M059J (cell line): ENCODE measurements around the gene CNTNAP2. TPM values are rescaled to one million over a fixed set of nuclear protein-coding genes. Genes with fewer than 3 reads are reported as not detected.
A peak's percentile ranks its signal among the peaks of the same experiment; 100 is the strongest.
"Not testable (repeated sequence)": the region's sequence is repeated elsewhere in the genome, so short reads cannot be mapped to it uniquely, and the experiment has no call there.

Experiments
- DNase-seq: peaks from one replicate; pipeline ENCODE4 v3.0.0-alpha.2; 2012; ENCODE audit warnings: low read depth
- total RNA-seq: library from RNA; depleted of rRNA; stranded (reverse); fragments of >200 nt; shearing (Covaris generic); gene quantifications from 2 replicates; pipeline ENCODE4 v1.2.3, GENCODE V29; 2014

Gene CNTNAP2
- total RNA-seq, 1 experiment from 2014 or later, result not detected

DNA sequence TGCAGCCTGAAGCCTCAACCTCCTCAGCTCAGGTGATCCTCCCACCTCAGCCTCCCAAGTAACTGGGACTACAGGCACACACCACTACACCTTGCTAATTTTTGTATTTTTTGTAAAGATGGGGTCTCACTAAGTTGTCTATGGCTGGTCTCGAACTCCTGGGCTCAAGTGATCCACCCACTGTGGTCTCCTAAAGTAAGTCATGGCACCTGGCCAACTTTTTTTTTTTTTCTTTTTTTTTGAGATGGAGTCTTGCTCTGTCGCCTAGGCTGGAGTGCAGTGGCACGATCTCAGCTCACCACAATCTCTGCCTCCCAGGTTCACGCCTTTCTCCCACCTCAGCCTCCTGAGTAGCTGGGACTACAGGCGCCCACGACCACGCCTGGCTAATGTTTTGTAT lies 2182.2 kb downstream of the CNTNAP2 start:
- not testable (repeated sequence) for DNase-seq

DNA sequence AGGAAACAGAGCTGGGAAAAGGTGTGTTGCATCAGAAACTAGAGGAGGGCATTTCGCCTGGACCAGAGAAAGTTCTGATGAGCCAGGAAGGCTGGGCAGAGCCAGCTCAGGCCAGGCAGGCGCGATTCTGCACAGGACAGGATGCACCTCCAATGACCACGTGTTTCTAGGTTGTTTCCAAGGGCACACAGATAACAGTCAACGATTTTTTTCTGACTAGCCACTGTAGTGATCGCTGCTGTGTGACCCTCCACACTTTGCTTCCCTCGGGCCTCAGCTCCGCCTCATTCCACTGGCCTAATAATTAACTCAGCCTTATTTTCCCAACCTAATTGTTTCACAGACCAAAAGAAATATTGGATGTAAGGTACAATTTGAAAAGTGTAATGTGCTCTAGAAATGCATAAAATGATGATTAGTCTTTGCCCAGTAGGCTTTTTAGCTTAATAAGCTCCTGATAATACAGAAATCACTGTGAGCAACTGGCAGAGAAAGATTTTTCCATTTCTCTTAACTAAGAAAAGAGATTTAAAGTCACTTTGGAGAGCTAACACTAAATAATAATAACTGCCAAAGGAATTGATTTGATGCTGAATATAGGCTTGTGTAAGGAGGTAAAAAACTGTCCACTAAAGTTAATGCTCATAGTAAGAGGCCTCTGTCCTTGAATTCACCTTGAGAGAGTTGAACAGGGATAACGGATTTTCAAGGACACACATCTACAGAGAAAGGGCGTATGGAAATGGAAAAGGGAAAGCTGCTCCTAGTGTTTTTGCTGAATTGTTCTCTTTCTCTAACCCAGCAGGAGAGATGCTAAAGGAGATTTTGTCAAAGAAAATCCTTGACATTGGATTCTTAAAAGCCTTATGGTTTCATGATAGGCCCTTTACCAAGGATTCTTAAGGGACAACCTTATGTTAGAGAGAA lies 2183.0 kb downstream of the CNTNAP2 start:
- no peak for DNase-seq

DNA sequence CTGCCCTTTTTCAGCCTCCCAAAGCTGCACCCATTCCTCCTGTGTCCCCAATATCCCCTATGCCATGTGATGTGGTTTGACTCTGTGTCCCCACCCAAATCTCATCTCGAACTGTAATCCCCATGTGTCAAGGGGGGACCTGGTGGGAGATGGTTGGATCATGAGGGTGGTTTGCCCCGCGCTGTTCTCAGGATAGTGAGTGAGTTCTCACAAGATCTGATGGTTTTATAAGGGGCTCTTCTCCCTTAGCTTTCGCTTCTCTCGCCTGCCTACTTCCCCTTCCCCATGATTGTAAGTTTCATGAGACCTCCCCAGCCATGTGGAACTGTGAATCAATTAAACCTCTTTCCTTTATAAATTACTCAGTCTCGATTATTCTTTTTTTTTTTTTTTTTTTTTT lies 2185.8 kb downstream of the CNTNAP2 start:
- DNase-seq, result not testable (repeated sequence)

DNA sequence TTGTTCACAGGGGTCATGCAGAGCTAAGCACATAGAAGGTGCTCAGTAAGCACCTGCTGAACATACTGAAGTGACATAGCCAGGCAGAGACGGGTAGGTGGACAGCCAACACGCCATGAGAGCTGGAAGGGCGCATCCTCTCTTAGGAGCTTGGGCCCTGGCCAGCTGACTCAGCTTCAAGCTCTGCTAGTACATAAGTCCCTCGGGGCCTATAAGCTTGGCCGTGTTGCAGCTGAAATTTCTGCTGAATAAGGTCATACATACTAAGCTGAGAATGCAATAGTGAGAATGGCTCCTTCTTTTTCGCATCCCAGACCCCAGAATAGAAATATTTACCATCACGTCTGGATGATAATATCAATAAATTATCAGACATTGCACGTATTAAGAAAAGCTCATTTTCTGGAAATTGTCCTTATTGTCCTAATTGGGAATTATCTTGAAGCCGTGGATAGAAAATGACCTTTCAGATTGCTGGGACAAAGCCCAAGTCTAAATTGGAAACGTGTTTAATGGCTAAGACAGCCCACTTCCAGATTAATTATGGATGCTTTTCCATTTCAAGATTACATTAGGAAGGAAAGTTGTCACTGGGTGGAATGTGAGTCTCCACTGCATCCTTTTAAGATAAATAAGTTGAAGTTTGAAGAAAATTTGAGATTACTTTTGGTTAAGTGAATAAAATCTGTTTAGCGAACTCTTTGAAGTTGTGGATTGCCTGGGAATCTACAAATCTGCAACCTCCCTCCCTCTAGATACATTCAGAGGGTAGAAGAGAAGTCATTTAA lies 2186.9 kb downstream of the CNTNAP2 start:
- DNase-seq, result peak; percentile 55

DNA sequence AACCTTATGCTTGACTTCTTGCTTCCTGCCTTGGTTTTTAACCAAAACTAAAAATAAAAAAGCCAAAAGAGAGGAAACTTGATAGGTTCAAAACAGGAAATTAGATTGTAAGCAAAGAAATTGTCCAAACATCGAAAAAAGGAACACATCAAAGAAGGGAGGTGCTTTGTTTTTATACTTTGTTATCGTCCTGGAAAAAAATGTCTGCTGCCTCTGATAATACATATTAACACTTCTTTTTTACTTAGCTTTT lies 2187.4 kb downstream of the CNTNAP2 start:
- DNase-seq, result no peak

DNA sequence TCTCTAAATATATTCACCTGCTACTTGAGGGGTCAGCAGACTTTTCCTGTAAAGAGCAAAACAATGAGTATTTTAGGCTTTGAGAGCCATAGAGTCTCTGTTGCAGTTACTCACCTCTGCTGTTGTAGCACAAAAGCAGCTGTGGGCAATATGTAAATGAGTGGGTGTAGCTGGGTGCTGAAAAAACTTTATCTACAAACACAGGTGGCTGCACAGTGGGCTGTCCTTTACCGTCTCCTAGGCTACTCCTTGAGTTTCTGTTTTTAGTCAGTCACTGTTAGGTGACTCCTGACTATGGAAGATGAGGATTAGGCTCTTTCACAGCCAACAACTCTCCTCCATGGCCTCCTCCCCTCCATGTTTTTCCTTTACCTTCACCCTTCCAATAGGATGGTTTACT lies 2187.9 kb downstream of the CNTNAP2 start:
- DNase-seq, result no peak

DNA sequence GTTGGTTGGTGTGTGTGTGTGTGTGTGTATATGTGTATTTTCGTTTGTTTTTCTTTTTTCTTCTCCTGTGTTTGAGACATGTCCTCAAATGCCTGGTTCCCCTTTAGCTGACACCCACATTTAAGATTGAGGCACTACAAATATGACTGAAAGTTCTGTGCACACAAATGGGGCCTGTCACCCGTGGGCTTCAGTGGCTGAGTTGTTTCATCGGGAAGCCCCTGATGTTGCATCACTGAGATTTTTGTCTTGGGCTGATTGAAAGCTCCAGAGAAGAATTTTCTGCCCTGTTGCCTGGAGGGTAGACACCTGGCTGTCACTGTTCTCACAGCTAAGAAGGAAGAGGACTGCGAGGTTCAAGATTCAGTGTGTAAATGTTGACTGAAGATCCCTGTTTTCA lies 2190.2 kb downstream of the CNTNAP2 start:
- no peak for DNase-seq

DNA sequence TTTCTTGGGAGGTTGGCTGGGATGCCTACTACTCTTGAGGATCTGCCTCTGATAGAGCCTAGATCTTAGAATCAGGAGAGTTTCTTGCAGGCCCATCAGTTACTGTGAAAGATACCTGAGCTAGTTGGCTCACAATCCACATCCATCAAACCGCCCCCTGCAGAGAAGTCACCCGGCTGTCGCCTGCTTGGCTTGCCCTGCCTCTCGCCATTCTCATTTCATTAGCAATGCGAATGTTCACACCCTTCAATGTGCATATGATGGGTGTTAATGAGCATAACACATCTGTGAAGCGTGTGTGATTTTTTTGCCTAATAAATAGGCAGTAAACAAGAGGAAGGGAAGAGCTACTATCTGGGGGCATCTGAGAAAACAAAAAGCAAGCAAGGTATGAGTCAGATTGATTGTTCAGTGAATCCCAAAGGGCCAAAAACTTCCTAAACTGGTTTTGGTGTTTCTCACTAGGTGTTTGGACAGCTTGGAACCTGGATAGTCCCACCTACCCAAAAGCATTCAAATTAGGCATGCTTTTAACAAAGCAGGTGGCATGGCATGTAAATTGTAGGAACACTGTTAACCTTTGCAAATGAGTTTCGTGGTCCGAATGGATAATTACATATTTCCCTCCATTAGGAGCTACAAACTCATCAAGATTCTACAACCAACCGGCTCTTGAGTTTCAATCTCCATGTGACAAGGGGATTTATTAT lies 2201.7 kb downstream of the CNTNAP2 start:
- no peak for DNase-seq

DNA sequence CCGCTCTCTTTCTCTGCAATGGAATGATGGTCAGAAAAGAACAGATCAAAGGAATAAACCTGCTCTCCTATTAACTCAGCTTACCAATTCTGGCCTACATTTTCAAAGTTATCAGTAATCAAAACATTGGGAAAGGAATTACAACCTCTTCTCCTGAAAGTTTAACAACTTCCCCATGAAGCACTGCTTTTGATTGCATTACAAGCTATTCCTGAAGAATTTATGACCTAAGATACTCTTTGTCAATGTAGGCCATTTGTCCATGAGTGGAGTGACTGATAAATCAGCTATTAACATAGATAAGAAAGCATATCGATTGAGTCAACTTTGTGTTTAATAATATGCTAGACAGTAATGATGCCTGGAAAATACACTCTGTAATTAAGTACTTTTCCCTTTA lies 2202.2 kb downstream of the CNTNAP2 start:
- no peak for DNase-seq

DNA sequence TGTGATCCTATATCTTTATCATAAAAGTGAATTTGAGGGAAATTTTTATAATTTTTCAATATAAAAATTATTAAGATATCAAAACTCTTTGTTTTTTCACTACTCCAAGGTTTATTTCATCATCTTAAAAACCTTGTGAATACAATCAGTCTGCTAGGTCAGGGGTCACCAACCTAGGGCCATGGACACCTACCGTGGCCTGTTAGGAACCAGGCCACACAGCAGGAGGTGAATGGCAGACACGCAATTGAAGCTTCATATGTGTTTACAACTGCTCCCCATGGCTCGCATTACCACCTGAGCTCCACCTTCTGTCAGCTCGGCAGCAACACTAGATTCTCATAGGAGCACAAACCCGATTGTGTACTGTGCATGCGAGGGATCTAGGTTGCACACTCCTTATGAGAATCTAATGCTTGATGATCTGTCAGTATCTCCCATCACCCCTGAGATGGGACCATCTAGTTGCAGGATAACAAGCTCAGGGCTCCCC lies 2202.8 kb downstream of the CNTNAP2 start:
- DNase-seq, result no peak

DNA sequence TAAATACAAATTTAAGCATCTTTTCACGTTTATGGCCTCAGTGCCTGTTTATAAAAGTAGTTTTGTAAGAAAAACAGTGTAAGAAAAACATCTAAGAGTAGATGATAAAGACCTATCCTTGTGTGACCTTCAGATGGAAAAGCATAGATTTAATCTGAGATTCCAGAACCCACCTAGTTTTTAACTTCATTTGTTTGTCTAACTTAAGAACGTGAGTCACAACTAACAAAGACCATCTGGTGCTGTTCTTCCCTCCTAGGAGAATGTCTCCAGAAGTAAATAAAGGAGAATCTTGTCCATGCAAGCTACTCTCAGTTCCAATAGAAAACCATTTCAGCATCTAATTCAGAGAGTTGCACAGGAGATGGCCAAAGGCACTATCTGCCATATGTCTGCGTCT lies 2208.6 kb downstream of the CNTNAP2 start:
- no peak for DNase-seq

DNA sequence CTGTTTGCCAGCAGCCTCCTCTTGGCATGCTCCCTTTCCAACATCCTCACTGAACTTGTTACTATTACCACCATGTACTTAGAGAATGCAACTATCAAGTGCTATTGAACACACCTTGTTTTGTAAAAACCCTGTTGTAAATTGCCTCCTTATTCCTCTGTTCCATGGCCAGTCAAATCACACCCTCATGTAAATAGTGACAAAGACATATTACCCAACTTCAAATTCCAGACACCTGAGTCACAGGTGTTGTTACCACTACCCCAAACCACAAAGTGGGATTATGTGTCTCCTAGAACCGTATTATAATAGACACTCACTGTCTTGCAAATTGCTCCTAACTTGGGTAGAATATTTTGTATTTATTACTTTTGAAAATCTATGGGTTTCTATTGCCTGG lies 2210.8 kb downstream of the CNTNAP2 start:
- peak; percentile 29 for DNase-seq

DNA sequence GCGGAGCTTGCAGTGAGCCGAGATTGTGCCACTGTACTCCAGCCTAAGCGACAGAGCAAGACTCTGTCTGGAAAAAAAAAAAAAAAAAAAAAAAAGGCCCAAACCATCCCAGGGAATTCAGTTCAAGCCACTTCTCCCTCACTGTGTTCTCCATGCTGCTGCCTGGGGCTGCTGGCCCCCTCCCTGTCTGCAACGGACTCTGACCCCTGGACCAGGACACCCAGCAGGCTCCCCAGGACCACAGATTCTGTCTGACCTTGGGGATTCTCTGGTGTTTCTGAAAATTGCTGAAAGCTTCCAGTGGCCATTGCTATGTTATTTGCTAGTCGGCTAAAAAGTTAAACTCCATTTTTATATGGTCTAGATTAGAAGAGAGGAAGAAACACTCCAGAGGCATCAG lies 2212.3 kb downstream of the CNTNAP2 start:
- no peak for DNase-seq

DNA sequence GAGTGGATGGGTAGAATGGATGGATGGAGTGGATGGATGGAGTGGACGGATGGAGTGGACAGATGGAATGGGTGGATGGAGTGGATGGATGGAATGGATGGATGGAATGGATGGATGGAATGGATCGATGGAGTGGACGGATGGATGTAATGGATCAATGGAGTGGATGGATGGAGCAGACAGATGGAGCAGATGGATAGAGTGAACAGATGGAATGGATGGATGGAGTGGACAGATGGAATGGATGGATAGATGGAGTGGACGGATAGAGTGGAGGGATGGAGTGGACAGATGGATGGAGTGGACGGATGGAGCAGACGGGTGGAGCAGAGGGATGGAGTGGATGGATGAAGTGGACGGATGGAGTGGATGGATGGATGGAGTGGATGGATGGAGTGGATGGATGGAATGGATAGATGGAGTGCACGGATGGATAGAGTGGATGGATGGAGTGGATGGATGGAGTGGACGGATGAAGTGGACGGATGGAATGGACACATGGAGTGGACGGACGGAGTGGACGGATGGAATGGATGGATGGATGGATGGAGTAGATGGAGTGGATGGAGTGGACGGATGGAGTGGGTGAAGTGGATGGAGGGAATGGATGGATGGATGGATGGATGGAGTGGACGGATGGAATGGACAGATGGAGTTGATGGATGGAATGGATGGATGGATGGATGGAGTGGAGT lies 2213.7 kb downstream of the CNTNAP2 start:
- DNase-seq, result no peak

DNA sequence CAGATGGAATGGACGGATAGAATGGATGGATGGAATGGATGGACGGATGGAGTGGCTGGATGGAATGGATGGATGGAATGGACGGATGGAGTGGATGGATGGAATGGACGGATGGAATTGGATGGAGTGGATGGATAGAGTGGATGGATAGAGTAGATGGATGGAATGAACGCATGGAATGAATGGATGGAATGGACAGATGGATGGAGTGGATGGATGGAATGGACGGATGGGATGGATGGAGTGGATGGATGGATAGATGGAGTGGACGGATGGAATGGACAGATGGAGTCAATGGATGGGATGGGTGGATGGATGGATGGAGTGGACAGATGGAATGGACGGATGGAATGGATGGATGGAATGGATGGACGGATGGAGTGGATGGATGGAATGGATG lies 2214.2 kb downstream of the CNTNAP2 start:
- DNase-seq, result no peak

DNA sequence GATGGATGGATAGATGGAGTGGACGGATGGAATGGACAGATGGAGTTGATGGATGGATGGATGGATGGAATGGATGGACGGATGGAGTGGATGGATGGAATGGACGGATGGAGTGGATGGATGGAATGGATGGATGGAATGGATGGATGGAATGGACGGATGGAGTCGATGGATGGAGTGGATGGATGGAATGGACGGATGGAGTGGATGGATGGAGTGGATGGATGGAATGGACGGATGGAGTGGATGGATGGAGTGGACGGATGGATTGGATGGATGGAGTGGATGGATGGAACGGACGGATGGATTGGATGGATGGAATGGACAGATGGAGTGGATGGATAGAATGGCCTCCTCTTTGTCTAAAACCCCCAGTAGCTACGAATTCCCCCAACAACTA lies 2214.9 kb downstream of the CNTNAP2 start:
- not testable (repeated sequence) for DNase-seq

DNA sequence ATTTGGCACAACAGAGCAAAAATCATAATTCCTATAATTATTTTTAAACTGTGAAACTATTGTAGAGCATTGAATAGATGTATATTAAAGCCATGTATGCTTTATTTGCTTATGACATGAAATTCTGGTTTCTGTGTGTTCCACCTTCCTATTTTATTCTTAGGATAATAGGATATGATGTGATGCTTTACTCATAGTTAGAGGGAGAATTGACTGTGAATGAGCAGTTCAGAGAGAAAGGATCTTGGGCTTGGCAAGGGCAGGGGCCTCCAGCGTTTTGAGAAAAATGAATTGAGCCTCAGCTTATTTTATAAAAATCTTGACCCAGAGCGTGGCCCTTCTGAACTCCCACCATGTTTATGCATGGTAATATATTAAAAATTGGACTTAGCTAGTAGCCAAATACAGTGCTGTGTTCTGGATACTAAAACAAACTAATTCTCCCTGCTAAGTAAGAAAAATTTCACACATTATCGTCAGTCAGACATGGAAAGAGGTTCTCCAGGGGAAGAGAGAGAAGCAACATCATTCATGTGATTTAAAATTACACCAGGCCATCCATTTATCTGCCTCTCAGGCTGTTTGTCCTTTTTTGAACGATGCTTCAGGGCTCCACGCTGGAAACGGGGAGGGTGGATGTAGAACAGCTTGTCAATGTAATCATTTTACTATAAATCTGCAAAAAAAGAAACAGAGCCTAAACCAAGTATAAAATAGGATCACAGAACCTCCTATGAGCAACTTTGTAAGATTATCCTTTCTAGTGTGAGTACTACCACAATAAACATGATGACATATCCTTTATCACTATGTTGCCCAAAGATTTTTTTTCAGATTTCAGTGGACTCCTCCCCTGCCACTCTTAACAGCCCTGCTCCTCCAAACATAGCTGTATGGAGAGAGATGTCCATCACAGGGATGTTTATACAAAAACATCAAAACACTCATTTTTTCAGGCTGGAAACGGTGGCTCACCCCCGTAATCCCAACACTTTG lies 2215.9 kb downstream of the CNTNAP2 start:
- no peak for DNase-seq

DNA sequence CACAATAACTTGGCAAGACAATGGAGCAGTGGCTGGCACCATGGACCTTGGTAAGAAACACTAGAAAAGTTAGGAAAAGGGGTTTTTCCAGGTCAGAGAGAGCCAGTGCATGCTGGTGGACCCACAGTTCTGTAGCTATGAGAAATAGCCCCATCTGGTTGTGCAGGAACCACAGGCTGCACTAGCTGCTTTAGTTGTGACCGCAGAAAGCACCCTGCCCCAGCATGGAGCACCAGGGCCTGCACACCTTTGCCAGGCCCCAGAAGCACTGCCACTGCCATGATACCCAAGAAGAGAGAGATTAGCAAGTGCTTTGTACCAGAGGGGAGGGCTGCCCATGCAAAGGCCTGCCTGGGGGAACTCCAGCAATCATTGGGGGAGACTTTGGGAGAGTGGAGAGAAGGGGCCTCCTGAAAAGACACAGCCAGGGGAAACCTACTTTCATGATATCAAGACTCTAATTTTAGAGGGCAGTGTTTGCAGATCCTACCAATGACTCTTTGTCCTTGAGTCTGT lies 2217.9 kb downstream of the CNTNAP2 start:
- no peak for DNase-seq

DNA sequence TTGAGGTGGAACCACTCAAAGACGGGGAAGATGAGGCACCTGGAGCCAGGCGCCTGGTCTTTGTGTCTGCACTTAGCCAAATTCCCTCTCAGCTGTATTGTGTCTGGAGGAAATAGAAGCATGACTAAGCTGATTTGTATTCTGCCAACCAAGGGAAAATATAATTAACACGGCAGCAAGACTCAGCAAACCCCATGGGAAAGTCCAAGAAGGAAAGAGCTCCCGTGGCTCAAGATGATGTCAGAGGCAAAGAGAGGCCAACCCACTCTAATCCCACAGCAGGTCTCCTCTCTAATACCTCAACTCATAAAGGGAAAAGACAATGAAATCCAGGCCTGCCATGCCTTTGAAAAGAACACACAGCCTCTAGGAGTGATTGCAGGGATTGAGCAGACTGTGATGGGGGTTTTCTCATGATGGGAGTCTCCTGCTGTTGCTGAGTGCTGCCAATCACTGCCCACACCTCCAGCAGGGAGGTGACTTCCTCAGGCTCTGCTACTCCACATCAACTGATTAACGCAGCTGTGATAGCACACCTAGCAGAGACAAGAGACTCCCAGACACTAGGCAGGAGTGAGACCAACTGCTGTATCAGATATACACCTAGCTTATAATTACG lies 2218.5 kb downstream of the CNTNAP2 start:
- peak; percentile 37 for DNase-seq

DNA sequence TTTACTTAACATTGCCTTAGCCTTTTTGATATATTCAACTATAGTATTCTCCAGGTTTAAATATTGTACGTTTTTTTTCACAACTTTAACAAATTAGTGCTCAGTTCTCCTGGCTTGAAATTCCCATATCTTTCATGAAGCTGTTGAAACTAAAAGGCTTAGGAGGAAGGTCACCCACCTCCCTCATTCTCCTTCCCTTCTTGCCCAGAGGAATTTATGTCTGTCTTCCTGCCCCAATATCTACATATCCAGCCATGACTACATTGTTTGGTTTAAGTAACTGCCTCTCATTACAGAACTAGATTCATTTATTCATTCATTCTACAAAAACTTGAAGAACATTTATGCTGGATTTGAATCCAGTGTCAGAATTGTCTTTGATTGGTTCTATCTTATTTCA lies 2219.2 kb downstream of the CNTNAP2 start:
- no peak for DNase-seq
